HCT116 (cell line): ENCODE measurements around the gene ERBB4. TPM values are rescaled to one million over a fixed set of nuclear protein-coding genes. Genes with fewer than 3 reads are reported as not detected.
A peak's percentile ranks its signal among the peaks of the same experiment; 100 is the strongest.

Experiments used
- ATAC-seq: fragments of 200-7000 bp; cut with Tn5 transposase; 2 replicates; pipeline ENCODE4 v1.9.1; 2020; ENCODE audit warnings: mild to moderate bottlenecking, moderate library complexity
- BruUV-seq: library from RNA; stranded (reverse); fragments of 400-500 nt; replicated peaks from 2 replicates; lab custom pipeline; 2021; lab: Mats Ljungman, UMichigan
- CTCF ChIA-PET: fragments of 300-600 bp; sonication (Branson Sonifier 250); formaldehyde crosslinking; loops from one replicate; lab custom pipeline; 2021; ENCODE audit warnings: antibody characterized with exemption; lab: Charles Lee
- POLR2A ChIA-PET: fragments of 300-600, 350-600 bp; sonication (Branson Sonifier 250); formaldehyde crosslinking; loops from one replicate; lab custom pipeline; 2021; ENCODE audit warnings: antibody characterized with exemption; lab: Charles Lee
- RAD21 ChIA-PET, 2 experiments: fragments of 300-600 bp; sonication (Branson Sonifier 250); formaldehyde crosslinking; loops; one replicate each; lab custom pipeline; 2023; ENCODE audit warnings: low total read pairs in 2 of 2; ENCODE audit not compliant: uncharacterized antibody in 2 of 2, unreplicated experiment in 2 of 2, low non-redundant PET in 1 of 2; lab: Charles Lee
- DNase-seq: peaks from one replicate; pipeline ENCODE4 v3.0.0-alpha.2; 2010; ENCODE audit warnings: low read depth, low spot score
- H2AFZ ChIP-seq: fragments of 200-600 bp; shearing (Covaris generic), sonication (generic); 2 replicates; pipeline ENCODE4 v1.6.1; 2017; ENCODE audit warnings: low read depth, mixed run types, mixed read lengths, antibody characterized with exemption, low read length; ENCODE audit not compliant: poor library complexity, severe bottlenecking
- H3K27ac ChIP-seq: 2 replicates; pipeline ENCODE4 v1.5.1; 2012; ENCODE audit warnings: low read depth, low read length
- H3K27me3 ChIP-seq: fragments of 200-600 bp; sonication (generic); 2 replicates; pipeline ENCODE4 v1.6.1; 2016; ENCODE audit warnings: mixed run types, low read length, mixed read lengths; ENCODE audit not compliant: insufficient read depth
- H3K36me3 ChIP-seq, 2 experiments: fragments of 200-500 bp in 1 of 2; fragments of 200-600 bp in 1 of 2; sonication (Bioruptor generic) in 1 of 2; sonication (generic) in 1 of 2; 2 replicates each; pipeline versions ENCODE4 v1.5.1 to v1.6.1; 2014 to 2016; ENCODE audit warnings: low read length in 2 of 2, inconsistent platforms in 1 of 2, mixed read lengths in 1 of 2, mixed run types in 1 of 2; ENCODE audit not compliant: insufficient read depth in 2 of 2, control insufficient read depth in 1 of 2
- H3K4me1 ChIP-seq, 2 experiments: fragments of 200-600 bp in 1 of 2; sonication (generic) in 1 of 2; 2 replicates each; pipeline versions ENCODE4 v1.5.1 to v1.6.1; 2012 to 2017; ENCODE audit warnings: low read length in 2 of 2, inconsistent platforms in 1 of 2, mild to moderate bottlenecking in 1 of 2, mixed read lengths in 1 of 2, mixed run types in 1 of 2, moderate library complexity in 1 of 2; ENCODE audit not compliant: insufficient read depth in 2 of 2, control insufficient read depth in 1 of 2
- H3K4me2 ChIP-seq: fragments of 200-600 bp; sonication (generic); 2 replicates; pipeline ENCODE4 v1.6.1; 2017; ENCODE audit warnings: mixed run types, low read length, mixed read lengths
- H3K4me3 ChIP-seq, 2 experiments: fragments of 200-600 bp in 1 of 2; sonication (generic) in 1 of 2; replicated peaks in 1 of 2; 2 replicates each; pipeline ENCODE4 v1.5.1; 2011 to 2016; ENCODE audit warnings: low read length in 2 of 2, control low read depth in 1 of 2, low read depth in 1 of 2, mild to moderate bottlenecking in 1 of 2, mixed read lengths in 1 of 2, mixed run types in 1 of 2
- H3K79me2 ChIP-seq: fragments of 200-600 bp; sonication (generic); 2 replicates; pipeline ENCODE4 v1.6.1; 2017; ENCODE audit warnings: mild to moderate bottlenecking, mixed run types, low read length, moderate library complexity, mixed read lengths; ENCODE audit not compliant: insufficient read depth
- H3K9ac ChIP-seq: fragments of 200-600 bp; sonication (generic); 2 replicates; pipeline ENCODE4 v1.6.1; 2016; ENCODE audit warnings: low read length, mixed read lengths
- H3K9me2 ChIP-seq: fragments of 200-600 bp; sonication (generic), shearing (Covaris generic); 2 replicates; pipeline ENCODE4 v1.6.1; 2017; ENCODE audit warnings: mixed run types, mild to moderate bottlenecking, moderate library complexity; ENCODE audit not compliant: insufficient read depth
- H3K9me3 ChIP-seq, 2 experiments: fragments of 200-500 bp in 1 of 2; fragments of 200-600 bp in 1 of 2; sonication (Bioruptor generic) in 1 of 2; sonication (generic) in 1 of 2; 2 replicates each; pipeline ENCODE4 v1.6.1; 2014 to 2017; ENCODE audit warnings: low read length in 2 of 2, mixed read lengths in 2 of 2, inconsistent platforms in 1 of 2, low read depth in 1 of 2, mild to moderate bottlenecking in 1 of 2, mixed run types in 1 of 2, moderate library complexity in 1 of 2; ENCODE audit not compliant: control insufficient read depth in 1 of 2, insufficient read depth in 1 of 2
- H4K20me1 ChIP-seq: fragments of 200-600 bp; sonication (generic), shearing (Covaris generic); 2 replicates; pipeline ENCODE4 v1.6.1; 2017; ENCODE audit warnings: mixed run types, mild to moderate bottlenecking, moderate library complexity; ENCODE audit not compliant: insufficient read depth
- CBX3 ChIP-seq: IDR thresholded peaks from 2 replicates; pipeline ENCODE4 v1.6.1; 2012; ENCODE audit warnings: low read depth
- CEBPB ChIP-seq: IDR thresholded peaks from 2 replicates; pipeline ENCODE4 v1.6.1; 2012; ENCODE audit warnings: low read depth
- EGR1 ChIP-seq: IDR thresholded peaks from 2 replicates; pipeline ENCODE4 v1.6.1; 2012; ENCODE audit warnings: low read depth
- ELF1 ChIP-seq: IDR thresholded peaks from 2 replicates; pipeline ENCODE4 v1.6.1; 2012; ENCODE audit warnings: low read depth, borderline replicate concordance
- EZH2phosphoT487 ChIP-seq: fragments of 200-600 bp; IDR thresholded peaks from 2 replicates; pipeline ENCODE4 v1.6.1; 2018; ENCODE audit warnings: antibody characterized with exemption, borderline replicate concordance
- FOSL1 ChIP-seq: IDR thresholded peaks from 2 replicates; pipeline ENCODE4 v1.6.1; 2012; ENCODE audit warnings: low read depth
- JUND ChIP-seq: IDR thresholded peaks from 2 replicates; pipeline ENCODE4 v1.6.1; 2012
- POLR2AphosphoS5 ChIP-seq: IDR thresholded peaks from 2 replicates; pipeline ENCODE4 v1.6.1; 2011; ENCODE audit warnings: mild to moderate bottlenecking, low read depth, low read length, moderate library complexity
- RAD21 ChIP-seq: IDR thresholded peaks from 2 replicates; pipeline ENCODE4 v1.6.1; 2012; ENCODE audit warnings: low read depth, mild to moderate bottlenecking
- SP1 ChIP-seq: IDR thresholded peaks from 2 replicates; pipeline ENCODE4 v1.6.1; 2012; ENCODE audit warnings: low read depth
- TCF7L2 ChIP-seq: IDR thresholded peaks from 2 replicates; pipeline ENCODE4 v1.7.0; 2011; ENCODE audit warnings: borderline replicate concordance, inconsistent platforms; ENCODE audit not compliant: insufficient read depth, insufficient read length; ENCODE audit errors: extremely low read depth
- YY1 ChIP-seq: IDR thresholded peaks from 2 replicates; pipeline ENCODE4 v1.6.1; 2011; ENCODE audit warnings: low read length, low read depth, moderate library complexity, mild to moderate bottlenecking; ENCODE audit not compliant: insufficient replicate concordance; ENCODE audit errors: extremely low read depth
- ZNF274 ChIP-seq: fragments of 200-500 bp; sonication (Bioruptor generic); IDR thresholded peaks from 2 replicates; pipeline ENCODE4 v1.6.1; 2014; ENCODE audit warnings: mild to moderate bottlenecking, low read depth, low read length, inconsistent platforms
- intact Hi-C: fragments of 100-400 bp; cut with micrococcal nuclease; formaldehyde crosslinking; loops from 2 replicates; pipeline ENCODE4 v1.10.0; 2022
- total RNA-seq: library from RNA; stranded (reverse); gene quantifications from one replicate; pipeline ENCODE4 v1.2.1, GENCODE V29; 2021; ENCODE audit not compliant: unreplicated experiment
- TF ChIP-seq, protein P1 (sequence below): IDR thresholded peaks from 2 replicates; pipeline ENCODE4 v1.6.1; 2012
- TF ChIP-seq, protein P2 (sequence below): IDR thresholded peaks from 2 replicates; pipeline ENCODE4 v1.6.1; 2011; ENCODE audit warnings: mild to moderate bottlenecking, low read length, moderate library complexity; ENCODE audit not compliant: insufficient replicate concordance; ENCODE audit errors: extremely low read depth

The ERBB4 gene
- total RNA-seq, 1 experiment from 2014 or later = 0.10 TPM

DNA sequence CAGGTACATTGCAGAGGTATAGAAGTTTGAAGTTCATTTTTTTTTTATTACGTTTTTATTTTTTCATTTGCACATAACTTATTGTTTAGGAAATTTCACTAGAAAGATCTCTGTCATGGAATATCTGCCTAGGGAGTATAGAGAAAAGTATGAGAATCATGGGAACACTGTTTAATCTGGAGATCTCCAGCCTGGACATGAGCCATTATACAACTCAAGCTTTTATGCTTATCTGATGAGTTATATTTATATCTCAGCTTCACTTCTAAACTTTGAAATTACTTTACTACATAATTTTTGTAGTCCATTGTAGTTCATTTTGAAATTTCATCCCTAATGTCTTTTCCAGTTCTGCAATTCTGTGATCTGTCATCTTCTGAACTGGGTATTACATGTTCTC lies 515.6 kb downstream of the ERBB4 start (continued):
- TF ChIP-seq, protein P1, sequence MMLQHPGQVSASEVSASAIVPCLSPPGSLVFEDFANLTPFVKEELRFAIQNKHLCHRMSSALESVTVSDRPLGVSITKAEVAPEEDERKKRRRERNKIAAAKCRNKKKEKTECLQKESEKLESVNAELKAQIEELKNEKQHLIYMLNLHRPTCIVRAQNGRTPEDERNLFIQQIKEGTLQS = no peak

DNA sequence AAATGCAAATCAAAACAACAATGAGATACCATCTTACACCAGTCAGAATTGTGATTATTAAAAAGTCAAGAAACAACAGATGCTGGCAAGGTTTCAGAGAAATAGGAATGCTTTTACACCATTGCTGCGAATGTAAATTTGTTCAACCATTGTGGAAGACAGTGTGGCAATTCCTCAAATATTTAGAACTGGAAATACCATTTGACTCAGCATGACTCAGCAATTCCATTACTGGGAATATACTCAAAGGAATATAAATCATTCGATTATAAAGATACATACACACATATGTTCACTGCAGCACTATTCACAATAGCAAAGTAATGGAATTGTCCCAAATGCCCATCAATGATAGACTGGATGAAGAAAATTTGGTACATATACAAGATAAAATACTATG lies 516.7 kb downstream of the ERBB4 start:
- no peak overlapping the region for H3K4me3 ChIP-seq
- DNase-seq (peak; percentile 3), ATAC-seq (no peak)
- H3K9ac ChIP-seq = no peak overlapping the region
- peak overlapping the region; percentile 18; the same call in 1 of the 2 replicates for H3K4me2 ChIP-seq
- no peaks in the 10 kb centered on the region for H3K9me3 ChIP-seq
- no peaks in the 10 kb centered on the region for H4K20me1 ChIP-seq
- BruUV-seq = no TSS peak
- ChIA-PET CTCF (no interaction called here), POLR2A (no interaction called here), RAD21 (no interaction called here)
- TF ChIP-seq JUND (peak; percentile 17; the same call in 1 of the 2 replicates), FOSL1 (peak; percentile 51; the same call in 1 of the 2 replicates), SP1 (no peak)
- H3K36me3 ChIP-seq = no peaks in the 10 kb centered on the region
- peaks cover 0 to 7% of the 10 kb centered on the region in 2 experiments; a peak in 2 of 4 replicates for H3K4me1 ChIP-seq
- no peak overlapping the region for H3K27ac ChIP-seq
- H3K9me2 ChIP-seq = no peaks in the 10 kb centered on the region
- intact Hi-C loops = no loop called here
- no peak overlapping the region for H2AFZ ChIP-seq
- no peaks in the 10 kb centered on the region for H3K79me2 ChIP-seq
- no peaks in the 10 kb centered on the region for H3K27me3 ChIP-seq

DNA sequence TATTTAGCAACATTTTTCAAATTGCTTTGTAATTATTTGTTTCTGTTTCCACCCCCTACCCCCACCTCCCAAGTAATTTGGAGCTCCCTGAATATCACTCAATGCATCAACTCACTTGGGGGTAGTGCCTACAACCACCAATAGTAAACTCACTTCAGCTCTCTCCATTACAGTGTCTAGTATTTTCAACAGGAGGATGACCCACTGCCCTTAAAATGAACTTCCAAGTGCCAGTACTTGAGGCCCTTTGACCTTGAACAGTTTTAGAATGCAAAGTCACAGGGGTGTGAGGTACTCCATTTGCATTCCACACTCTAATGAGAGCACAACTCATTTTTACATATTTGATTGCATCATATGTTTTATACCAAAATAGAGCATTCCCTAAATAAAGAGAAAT lies 523.0 kb downstream of the ERBB4 start:
- H3K9me3 ChIP-seq = no peaks in the 10 kb centered on the region
- CTCF ChIA-PET = no interaction called here

More for the DNA sequence above, 523.0 kb downstream of the ERBB4 start:
- no TSS peak for BruUV-seq
- intact Hi-C loops = no loop called here
- Histone ChIP-seq H3K27me3 (no peaks in the 10 kb centered on the region), H3K4me3 (no peak overlapping the region), H3K9me2 (no peaks in the 10 kb centered on the region), H3K4me1 (no peaks in the 10 kb centered on the region), H2AFZ (no peak overlapping the region), H3K36me3 (no peaks in the 10 kb centered on the region), H4K20me1 (no peaks in the 10 kb centered on the region), H3K4me2 (no peak overlapping the region), H3K79me2 (no peaks in the 10 kb centered on the region), H3K27ac (no peak overlapping the region), H3K9ac (no peak overlapping the region)
- ATAC-seq (no peak), DNase-seq (no peak)
- TF ChIP-seq POLR2AphosphoS5 (no peak), EZH2phosphoT487 (no peak), YY1 (no peak), CEBPB (no peak), ELF1 (no peak), RAD21 (no peak), JUND (no peak), TCF7L2 (no peak), CBX3 (no peak), ZNF274 (no peak), FOSL1 (no peak), EGR1 (no peak)
- TF ChIP-seq, protein P1 = no peak
- TF ChIP-seq, protein P2, sequence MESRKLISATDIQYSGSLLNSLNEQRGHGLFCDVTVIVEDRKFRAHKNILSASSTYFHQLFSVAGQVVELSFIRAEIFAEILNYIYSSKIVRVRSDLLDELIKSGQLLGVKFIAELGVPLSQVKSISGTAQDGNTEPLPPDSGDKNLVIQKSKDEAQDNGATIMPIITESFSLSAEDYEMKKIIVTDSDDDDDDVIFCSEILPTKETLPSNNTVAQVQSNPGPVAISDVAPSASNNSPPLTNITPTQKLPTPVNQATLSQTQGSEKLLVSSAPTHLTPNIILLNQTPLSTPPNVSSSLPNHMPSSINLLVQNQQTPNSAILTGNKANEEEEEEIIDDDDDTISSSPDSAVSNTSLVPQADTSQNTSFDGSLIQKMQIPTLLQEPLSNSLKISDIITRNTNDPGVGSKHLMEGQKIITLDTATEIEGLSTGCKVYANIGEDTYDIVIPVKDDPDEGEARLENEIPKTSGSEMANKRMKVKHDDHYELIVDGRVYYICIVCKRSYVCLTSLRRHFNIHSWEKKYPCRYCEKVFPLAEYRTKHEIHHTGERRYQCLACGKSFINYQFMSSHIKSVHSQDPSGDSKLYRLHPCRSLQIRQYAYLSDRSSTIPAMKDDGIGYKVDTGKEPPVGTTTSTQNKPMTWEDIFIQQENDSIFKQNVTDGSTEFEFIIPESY = no peak
- POLR2A ChIA-PET = no interaction called here
- RAD21 ChIA-PET = no interaction called here
